IMR-90 (cell line): ENCODE data around the gene POLR2C. TPM values are rescaled to one million over a fixed set of nuclear protein-coding genes. Genes with fewer than 3 reads are reported as not detected.

Experiments used
- ATAC-seq: fragments of 200-7000 bp; cut with Tn5 transposase; 2 replicates; pipeline ENCODE4 v1.9.1; 2020; ENCODE audit warnings: low read depth, mild to moderate bottlenecking, moderate library complexity
- BruUV-seq: library from RNA; stranded (reverse); fragments of 400-500 nt; replicated peaks from 2 replicates; lab custom pipeline; 2021; lab: Mats Ljungman, UMichigan
- CTCF ChIA-PET: fragments of 300-600 bp; formaldehyde crosslinking; extraction: SDS; loops from one replicate; lab custom pipeline; 2021; ENCODE audit warnings: antibody characterized with exemption; lab: Yijun Ruan, JAX
- POLR2A ChIA-PET: fragments of 300-600 bp; sonication (Branson Sonifier 250); formaldehyde crosslinking; loops from one replicate; lab custom pipeline; 2022; ENCODE audit warnings: antibody characterized with exemption; ENCODE audit not compliant: unreplicated experiment; lab: Charles Lee
- DNase-seq: peaks from one replicate; pipeline ENCODE4 v3.0.0; 2013
- H2AFZ ChIP-seq: replicated peaks from 2 replicates; pipeline ENCODE3; 2013; ENCODE audit warnings: low read length, mild to moderate bottlenecking; ENCODE audit not compliant: poor library complexity
- H2AK5ac ChIP-seq: 2 replicates; pipeline ENCODE4 v1.6.1; 2013; ENCODE audit warnings: low read depth, low read length, inconsistent platforms
- H2AK9ac ChIP-seq: replicated peaks from 2 replicates; pipeline ENCODE3; 2013; ENCODE audit warnings: mild to moderate bottlenecking, low read depth, low read length, moderate library complexity; ENCODE audit not compliant: poor library complexity
- H2BK120ac ChIP-seq: 2 replicates; pipeline ENCODE4 v1.6.1; 2013; ENCODE audit warnings: low read depth, low read length, inconsistent platforms
- H2BK15ac ChIP-seq: 3 replicates; pipeline ENCODE4 v1.6.1; 2013; ENCODE audit warnings: low read depth, low read length, inconsistent platforms
- H2BK20ac ChIP-seq: 2 replicates; pipeline ENCODE4 v1.6.1; 2013; ENCODE audit warnings: low read depth, mild to moderate bottlenecking, inconsistent platforms, low read length, moderate library complexity
- H2BK5ac ChIP-seq: 2 replicates; pipeline ENCODE4 v1.6.1; 2013; ENCODE audit warnings: mild to moderate bottlenecking, low read depth, low read length, inconsistent platforms; ENCODE audit not compliant: poor library complexity, severe bottlenecking
- H3K14ac ChIP-seq: replicated peaks from 2 replicates; pipeline ENCODE4 v1.6.1; 2013; ENCODE audit warnings: low read depth, low read length, inconsistent platforms
- H3K18ac ChIP-seq: 2 replicates; pipeline ENCODE4 v1.6.1; 2013; ENCODE audit warnings: low read depth, low read length, control low read depth
- H3K23ac ChIP-seq: 2 replicates; pipeline ENCODE4 v1.6.1; 2013; ENCODE audit warnings: low read depth, low read length, inconsistent platforms
- H3K27ac ChIP-seq: 2 replicates; pipeline ENCODE4 v1.5.1; 2013; ENCODE audit warnings: mild to moderate bottlenecking, control low read depth, low read length; ENCODE audit not compliant: insufficient read depth
- H3K27me3 ChIP-seq: 2 replicates; pipeline ENCODE4 v1.6.1; 2013; ENCODE audit warnings: low read length; ENCODE audit not compliant: control insufficient read depth, insufficient read depth
- H3K36me3 ChIP-seq: 2 replicates; pipeline ENCODE4 v1.6.1; 2013; ENCODE audit warnings: low read length, mixed read lengths; ENCODE audit not compliant: control insufficient read depth, insufficient read depth
- H3K4ac ChIP-seq: 2 replicates; pipeline ENCODE4 v1.6.1; 2013; ENCODE audit warnings: low read depth, low read length, inconsistent platforms
- H3K4me1 ChIP-seq: 2 replicates; pipeline ENCODE4 v1.6.1; 2013; ENCODE audit warnings: low read length, mixed read lengths; ENCODE audit not compliant: control insufficient read depth, insufficient read depth
- H3K4me2 ChIP-seq: 2 replicates; pipeline ENCODE4 v1.6.1; 2013; ENCODE audit warnings: low read depth, mild to moderate bottlenecking, control low read depth, low read length, moderate library complexity
- H3K4me3 ChIP-seq: 2 replicates; pipeline ENCODE4 v1.5.1; 2013; ENCODE audit warnings: low read depth, mild to moderate bottlenecking, control low read depth, low read length, moderate library complexity; ENCODE audit not compliant: insufficient read depth
- H3K56ac ChIP-seq: 2 replicates; pipeline ENCODE4 v1.6.1; 2013; ENCODE audit warnings: low read length, inconsistent platforms; ENCODE audit not compliant: insufficient read depth; ENCODE audit errors: extremely low read depth
- H3K79me1 ChIP-seq, 2 experiments: 2 replicates each; pipeline ENCODE4 v1.6.1; 2013; ENCODE audit warnings: low read length in 2 of 2, inconsistent platforms in 1 of 2, low read depth in 1 of 2
- H3K9ac ChIP-seq: 2 replicates; pipeline ENCODE4 v1.6.1; 2013; ENCODE audit warnings: low read depth, low read length, control low read depth
- H3K9me1 ChIP-seq: 2 replicates; pipeline ENCODE4 v1.6.1; 2013; ENCODE audit warnings: low read length, inconsistent platforms; ENCODE audit not compliant: insufficient read depth
- H3K9me3 ChIP-seq: 2 replicates; pipeline ENCODE4 v1.6.1; 2013; ENCODE audit warnings: low read length; ENCODE audit not compliant: control insufficient read depth, insufficient read depth
- H4K20me1 ChIP-seq: 2 replicates; pipeline ENCODE4 v1.6.1; 2013; ENCODE audit warnings: low read length, inconsistent platforms; ENCODE audit not compliant: insufficient read depth
- H4K5ac ChIP-seq: 2 replicates; pipeline ENCODE4 v1.6.1; 2013; ENCODE audit warnings: mild to moderate bottlenecking, low read depth, low read length, control low read depth
- H4K8ac ChIP-seq, 2 experiments: 2 replicates each; pipeline ENCODE4 v1.6.1; 2013; ENCODE audit warnings: low read depth in 2 of 2, low read length in 2 of 2, control low read depth in 1 of 2, inconsistent platforms in 1 of 2
- H4K91ac ChIP-seq: 2 replicates; pipeline ENCODE4 v1.6.1; 2013; ENCODE audit warnings: low read depth, low read length, inconsistent platforms; ENCODE audit not compliant: insufficient read depth
- CHD1 ChIP-seq: IDR thresholded peaks from 2 replicates; pipeline ENCODE4 v1.6.1; 2012; ENCODE audit warnings: low read depth, low read length, improper control_type of control experiment
- RAD21 ChIP-seq: IDR thresholded peaks from 2 replicates; pipeline ENCODE4 v1.6.1; 2012; ENCODE audit warnings: low read length, improper control_type of control experiment
- RFX5 ChIP-seq: IDR thresholded peaks from 2 replicates; pipeline ENCODE4 v1.8.0; 2012; ENCODE audit warnings: low read depth, mild to moderate bottlenecking, low read length, moderate library complexity
- WGBS, 2 experiments: methylation state at CpG; one replicate each; pipeline versions ENCODE4 v1.1.5 to v1.1.7; 2013; ENCODE audit warnings: missing lambda C conversion rate in 2 of 2; ENCODE audit not compliant: insufficient read length in 1 of 2; ENCODE audit errors: extremely low coverage in 2 of 2; 5-methylcytosine and 5-hydroxymethylcytosine counted together
- dilution Hi-C: fragments of 300-500 bp; cut with HindIII; formaldehyde crosslinking; loops from one replicate; pipeline ENCODE4 v1.14.3; 2018; ENCODE audit warnings: low sequenced_read_pairs; ENCODE audit not compliant: unreplicated experiment
- in situ Hi-C: fragments of 300-500 bp; cut with MboI; formaldehyde crosslinking; loops from 3 replicates; pipeline ENCODE4 v1.14.3; 2019; ENCODE audit warnings: low sequenced_read_pairs, inconsistent platforms, mixed read lengths
- intact Hi-C: fragments of 100-400 bp; cut with micrococcal nuclease; formaldehyde crosslinking; loops from 2 replicates; pipeline ENCODE4 v1.10.0; 2022
- polyA plus RNA-seq, 3 experiments: library from polyadenylated mRNA; depleted of rRNA; stranded (reverse); fragments of >200 nt; gene quantifications; 2 replicates each; pipeline ENCODE4 v1.2.3, GENCODE V29; 2012; ENCODE audit warnings: low replicate concordance in 1 of 3
- total RNA-seq: library from RNA; depleted of rRNA; stranded (reverse); fragments of >200 nt; gene quantifications from 2 replicates; pipeline ENCODE4 v1.2.3, GENCODE V29; 2012
- TF ChIP-seq, protein P1 (sequence below): fragments of 150-350 bp; IDR thresholded peaks from 2 replicates; pipeline ENCODE4 v1.6.1; 2017; ENCODE audit warnings: mild to moderate bottlenecking, antibody characterized with exemption, low read length, low read depth

Gene POLR2C
- total and polyA plus RNA-seq, 2 of the 4 experiments (the other 2 are of a cell fraction) = 137 to 340 TPM

DNA sequence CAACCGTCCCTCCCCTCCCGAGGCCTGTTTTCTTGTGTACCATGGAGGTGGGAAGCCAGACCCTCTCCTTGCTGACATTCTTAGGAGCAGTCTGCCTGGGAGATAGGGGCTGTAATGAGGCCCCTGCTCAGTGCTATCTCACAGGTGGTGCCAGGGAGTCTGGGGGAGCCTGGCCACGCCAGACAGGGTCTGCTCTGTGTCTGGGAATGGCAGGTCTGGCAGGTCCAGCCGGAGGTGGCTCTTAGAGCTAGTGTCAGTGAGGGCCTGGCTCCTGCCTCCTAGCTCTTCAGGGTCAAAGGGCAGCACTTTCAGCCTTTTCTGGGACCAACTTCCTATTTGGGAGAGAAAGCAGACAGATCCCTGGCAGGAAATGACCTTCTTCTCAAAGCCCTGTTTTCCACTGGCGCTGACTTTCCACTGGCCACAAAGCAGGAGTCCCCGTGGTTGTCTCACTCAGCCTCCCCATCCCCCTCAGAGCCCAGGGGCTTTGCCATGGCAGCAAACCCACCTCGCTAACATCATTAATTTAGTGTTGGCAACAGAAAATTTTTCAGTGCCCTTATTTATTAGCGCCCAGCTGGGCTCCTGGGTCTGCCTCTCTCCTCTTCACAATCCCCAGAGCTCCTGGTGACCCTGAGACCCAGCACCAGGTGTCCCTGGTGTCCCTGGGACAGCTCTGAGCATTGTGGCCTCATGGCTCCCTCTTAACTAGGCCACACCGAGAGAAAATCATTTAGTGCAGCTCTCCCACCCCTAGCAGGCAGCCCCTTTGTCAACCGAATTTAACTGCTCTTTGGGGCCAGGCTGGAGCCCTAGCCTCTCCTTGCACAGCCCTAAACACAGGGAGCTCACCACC lies 47.8 kb downstream of the POLR2C start:
- H2BK5ac ChIP-seq = no peak overlapping the region
- ChIA-PET POLR2A (no interaction called here), CTCF (interaction anchor here (0.5 to 2.2 kb wide), 2 partner anchors 10 to 13 kb away, joined by 7 read pairs; no protein-coding TSS in a partner anchor)
- dilution Hi-C loops = no loop called here
- in situ Hi-C loops = no loop called here
- no peak overlapping the region for H3K27ac ChIP-seq
- no peak overlapping the region for H3K56ac ChIP-seq
- H3K4ac ChIP-seq = no peak overlapping the region
- peaks cover 5% of the 10 kb centered on the region; the same call in 1 of the 2 replicates for H3K36me3 ChIP-seq
- H2AK9ac ChIP-seq = peak overlapping the region; percentile 13
- H2BK120ac ChIP-seq = no peak overlapping the region
- H4K20me1 ChIP-seq = no peaks in the 10 kb centered on the region
- H3K4me2 ChIP-seq = no peak overlapping the region
- H4K5ac ChIP-seq = no peak overlapping the region
- TF ChIP-seq CHD1 = no peak
- TF ChIP-seq RAD21 = no peak
- TF ChIP-seq, protein P1, sequence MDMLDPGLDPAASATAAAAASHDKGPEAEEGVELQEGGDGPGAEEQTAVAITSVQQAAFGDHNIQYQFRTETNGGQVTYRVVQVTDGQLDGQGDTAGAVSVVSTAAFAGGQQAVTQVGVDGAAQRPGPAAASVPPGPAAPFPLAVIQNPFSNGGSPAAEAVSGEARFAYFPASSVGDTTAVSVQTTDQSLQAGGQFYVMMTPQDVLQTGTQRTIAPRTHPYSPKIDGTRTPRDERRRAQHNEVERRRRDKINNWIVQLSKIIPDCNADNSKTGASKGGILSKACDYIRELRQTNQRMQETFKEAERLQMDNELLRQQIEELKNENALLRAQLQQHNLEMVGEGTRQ = no peak
- TF ChIP-seq RFX5 = no peak
- no peaks in the 10 kb centered on the region for H3K4me1 ChIP-seq
- no peak for DNase-seq
- no peak overlapping the region for H3K18ac ChIP-seq
- H2BK20ac ChIP-seq = no peak overlapping the region
- ATAC-seq = no peak
- no peaks in the 10 kb centered on the region for H3K9me1 ChIP-seq
- H2AFZ ChIP-seq = no peak overlapping the region
- 38% methylated on average over 4 of the region's 10 CpGs; no CpG with 5 or more reads in 1 of the 2 experiments for WGBS, 2 experiments
- H3K9ac ChIP-seq = no peak overlapping the region
- H3K4me3 ChIP-seq = no peak overlapping the region
- no peak overlapping the region for H3K23ac ChIP-seq
- H4K91ac ChIP-seq = no peak overlapping the region
- BruUV-seq = no TSS peak
- no peak overlapping the region for H2AK5ac ChIP-seq
- H4K8ac ChIP-seq = no peak overlapping the region
- no peaks in the 10 kb centered on the region for H3K9me3 ChIP-seq
- peaks cover 30% of the 10 kb centered on the region for H3K27me3 ChIP-seq
- intact Hi-C loops = no loop called here
- H3K79me1 ChIP-seq = no peaks in the 10 kb centered on the region
- no peak overlapping the region for H3K14ac ChIP-seq
- H2BK15ac ChIP-seq = no peak overlapping the region
